Measurements from ENCODE around the gene INCA1.

INCA1 gene

GRCh38 chr17:5003214-5003867 is 6.0 kb upstream of the INCA1 start:
- no peak overlapping the region for H3K27ac ChIP-seq
- TF ChIP-seq CTCF (conservative IDR thresholded peaks at IDR 0.05) (no peak), ZFX (IDR thresholded peaks at IDR 0.05) (no peak)

- no peak overlapping the region for H3K27ac ChIP-seq
- TF ChIP-seq ZFX (IDR thresholded peaks at IDR 0.05) (no peak), CTCF (conservative IDR thresholded peaks at IDR 0.05) (no peak)
Measured at GRCh38 chr17:5002121-5002788, 4.9 kb upstream of the INCA1 start.

GRCh38 chr17:5000237-5000639 is 2.9 kb upstream of the INCA1 start:
- no peak overlapping the region for H3K27ac ChIP-seq
- TF ChIP-seq CTCF (conservative IDR thresholded peaks at IDR 0.05) (no peak), ZFX (IDR thresholded peaks at IDR 0.05) (no peak)

- no peak for TF ChIP-seq CTCF (conservative IDR thresholded peaks at IDR 0.05)
- no peak for TF ChIP-seq ZFX (IDR thresholded peaks at IDR 0.05)
- peak overlapping the region; percentile 90 for H3K27ac ChIP-seq
Measured at GRCh38 chr17:4999430-5000093, 2.2 kb upstream of the INCA1 start.

GRCh38 chr17:4998732-4999429 is 1.6 kb upstream of the INCA1 start:
- H3K27ac ChIP-seq: peak overlapping the region; percentile 90

GRCh38 chr17:4998027-4998731 is 857 bp upstream of the INCA1 start:
- peak overlapping the region; percentile 90 for H3K27ac ChIP-seq
- TF ChIP-seq ZFX (IDR thresholded peaks at IDR 0.05): peak; percentile 43; the same call in 1 of the 2 replicates
- no peak for TF ChIP-seq CTCF (conservative IDR thresholded peaks at IDR 0.05)

More at GRCh38 chr17:4998732-4999429, 1.6 kb upstream of the INCA1 start:
- TF ChIP-seq ZFX (IDR thresholded peaks at IDR 0.05): no peak
- no peak for TF ChIP-seq CTCF (conservative IDR thresholded peaks at IDR 0.05)

Data from C4-2B (cell line).